B cell (primary cell): ENCODE measurements around the gene MYOM1. TPM values are rescaled to one million over a fixed set of nuclear protein-coding genes. Genes with fewer than 3 reads are reported as not detected.

Experiments
- ATAC-seq: fragments of 200-7000 bp; cut with Tn5 transposase; one replicate; pipeline ENCODE4 v1.10.0; 2021; ENCODE audit warnings: low read depth, mild to moderate bottlenecking, moderate number of reproducible peaks, moderate library complexity
- CTCF ChIA-PET: fragments of 350-600 bp; sonication (Branson Sonifier 250); formaldehyde crosslinking; loops from one replicate; lab custom pipeline; 2021; ENCODE audit warnings: antibody characterized with exemption, inconsistent platforms; lab: Charles Lee
- POLR2A ChIA-PET: fragments of 350-600 bp; sonication (Branson Sonifier 250); formaldehyde crosslinking; loops from one replicate; lab custom pipeline; 2021; ENCODE audit warnings: antibody characterized with exemption; lab: Charles Lee
- DNase-seq: peaks from one replicate; pipeline ENCODE4 v3.0.0; 2013
- H2AFZ ChIP-seq: 2 replicates; pipeline ENCODE4 v1.6.1; 2012; ENCODE audit warnings: mild to moderate bottlenecking, low read depth, low read length; ENCODE audit not compliant: insufficient read depth, poor library complexity, severe bottlenecking
- H3K27ac ChIP-seq, 2 donors: 1 replicate in 1 of 2; 2 replicates in 1 of 2; pipeline ENCODE4 v1.5.1; 2012 to 2013; ENCODE audit warnings: low read length in 2 of 2, mild to moderate bottlenecking in 2 of 2, moderate library complexity in 1 of 2
- H3K27me3 ChIP-seq, 4 experiments: fragments of 200-600 bp in 1 of 4; sonication (generic) in 1 of 4; replicated peaks in 1 of 4; 1 replicate in 2 of 4; 2 replicates in 2 of 4; pipeline versions ENCODE4 v1.6.1 to v1.7.0; 2013 to 2016; ENCODE audit warnings: low read length in 3 of 4, mild to moderate bottlenecking in 2 of 4, mixed read lengths in 1 of 4, moderate library complexity in 1 of 4; ENCODE audit not compliant: insufficient read depth in 4 of 4, control insufficient read depth in 3 of 4; ENCODE audit errors: control extremely low read depth in 1 of 4
- H3K36me3 ChIP-seq, 2 experiments: replicated peaks in 1 of 2; 1 replicate in 1 of 2; 2 replicates in 1 of 2; pipeline versions ENCODE4 v1.6.1 to v1.7.1; 2013; ENCODE audit warnings: low read length in 1 of 2; ENCODE audit not compliant: insufficient read depth in 2 of 2, control insufficient read depth in 1 of 2; ENCODE audit errors: control extremely low read depth in 1 of 2, extremely low read depth in 1 of 2
- H3K4me1 ChIP-seq, 2 donors: fragments of 200-600 bp in 1 of 2; sonication (generic) in 1 of 2; 1 replicate in 1 of 2; 2 replicates in 1 of 2; pipeline versions ENCODE4 v1.5.1 to v1.6.1; 2013 to 2017; ENCODE audit warnings: low read length in 2 of 2; ENCODE audit not compliant: control insufficient read depth in 2 of 2, insufficient read depth in 2 of 2
- H3K4me2 ChIP-seq: replicated peaks from 2 replicates; pipeline ENCODE3; 2012; ENCODE audit warnings: mild to moderate bottlenecking, low read depth, low read length; ENCODE audit not compliant: poor library complexity, severe bottlenecking
- H3K4me3 ChIP-seq, 5 experiments: fragments of 200-600 bp in 1 of 5; sonication (generic) in 1 of 5; 1 replicate in 3 of 5; 2 replicates in 2 of 5; pipeline versions ENCODE4 v1.5.1 to v1.7.0; 2011 to 2016; ENCODE audit warnings: low read length in 4 of 5, mild to moderate bottlenecking in 4 of 5, low read depth in 2 of 5, control low read depth in 1 of 5, moderate library complexity in 1 of 5; ENCODE audit not compliant: insufficient read depth in 1 of 5; ENCODE audit errors: control extremely low read depth in 1 of 5, extremely low read depth in 1 of 5
- H3K79me2 ChIP-seq: fragments of 200-600 bp; sonication (generic); one replicate; pipeline ENCODE4 v1.6.0; 2016; ENCODE audit warnings: low read length; ENCODE audit not compliant: control insufficient read depth, insufficient read depth
- H3K9ac ChIP-seq: fragments of 200-600 bp; sonication (generic); 2 replicates; pipeline ENCODE4 v1.6.1; 2017; ENCODE audit warnings: mild to moderate bottlenecking, low read length, moderate library complexity
- H3K9me3 ChIP-seq, 3 donors: one replicate each; pipeline versions ENCODE4 v1.6.1 to v1.7.1; 2013; ENCODE audit warnings: low read length in 2 of 3; ENCODE audit not compliant: control insufficient read depth in 2 of 3, insufficient read depth in 1 of 3; ENCODE audit errors: control extremely low read depth in 1 of 3
- H4K20me1 ChIP-seq: 2 replicates; pipeline ENCODE4 v1.6.0; 2012; ENCODE audit warnings: mild to moderate bottlenecking, low read length; ENCODE audit not compliant: insufficient read depth, control insufficient read depth, poor library complexity, severe bottlenecking
- H3K27ac Mint-ChIP-seq: one replicate; pipeline ENCODE4 v1.8.0; 2021; ENCODE audit warnings: mixed read lengths
- H3K27me3 Mint-ChIP-seq: one replicate; pipeline ENCODE4 v1.8.0; 2021; ENCODE audit warnings: mixed read lengths
- H3K4me1 Mint-ChIP-seq: one replicate; pipeline ENCODE4 v1.8.0; 2021; ENCODE audit warnings: mixed read lengths
- H3K4me3 Mint-ChIP-seq: one replicate; pipeline ENCODE4 v1.8.0; 2021; ENCODE audit warnings: mixed read lengths
- H3K9me3 Mint-ChIP-seq: one replicate; pipeline ENCODE4 v1.8.0; 2022; ENCODE audit warnings: mixed read lengths; ENCODE audit not compliant: insufficient read depth
- EZH2 ChIP-seq: IDR thresholded peaks from 2 replicates; pipeline ENCODE4 v1.6.1; 2012; ENCODE audit warnings: borderline replicate concordance, low read depth, mild to moderate bottlenecking, moderate library complexity, low read length; ENCODE audit not compliant: insufficient read depth, poor library complexity, severe bottlenecking
- WGBS: methylation state at CpG from one replicate; pipeline ENCODE4 v1.1.5; 2013; ENCODE audit warnings: missing lambda C conversion rate; ENCODE audit not compliant: insufficient coverage; 5-methylcytosine and 5-hydroxymethylcytosine counted together
- intact Hi-C: fragments of 100-400 bp; cut with micrococcal nuclease; formaldehyde crosslinking; loops from one replicate; pipeline ENCODE4 v1.10.0; 2022
- polyA plus RNA-seq: library from polyadenylated mRNA; depleted of rRNA; stranded (reverse); fragments of >200 nt; gene quantifications from 2 replicates; pipeline ENCODE4 v1.2.3, GENCODE V29; 2012
- total RNA-seq, 2 donors: library from RNA; stranded (reverse); fragments of 120-200 nt in 1 of 2; gene quantifications; 1 replicate in 1 of 2; 2 replicates in 1 of 2; pipeline versions ENCODE4 v1.2.3 to v1.2.4, GENCODE V29; 2013 to 2022
- TF ChIP-seq, protein P1 (sequence below): fragments of 200-600 bp; IDR thresholded peaks from one replicate; pipeline ENCODE4 v1.8.0; 2022; ENCODE audit warnings: antibody characterized with exemption, mild to moderate bottlenecking

The MYOM1 gene
- total and polyA plus RNA-seq, 2 donors (not counting 1 experiment from before 2014, with no cell fraction given): 1.5 to 12.8 TPM

DNA sequence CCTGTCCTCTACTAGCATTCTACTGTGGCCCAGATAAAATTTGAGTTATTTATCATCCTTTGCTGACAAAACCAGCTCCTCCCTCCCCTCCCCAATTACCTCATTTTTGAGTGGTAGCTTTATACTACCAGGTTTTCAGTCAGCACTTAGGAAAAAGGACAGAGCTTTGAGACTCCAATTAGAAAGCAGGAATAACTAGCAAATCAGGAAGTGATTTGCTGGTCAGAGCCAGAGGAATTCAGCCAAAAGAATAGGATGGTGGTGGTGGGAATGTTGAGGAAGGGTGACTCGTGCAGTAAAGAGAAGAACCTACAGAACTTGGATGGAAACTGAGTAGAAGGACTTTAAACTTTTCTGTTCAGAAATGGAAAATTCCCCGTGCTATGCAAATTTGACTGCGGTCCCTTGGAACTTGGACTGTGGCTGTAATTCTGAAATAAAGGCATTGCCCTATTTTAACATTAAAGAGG, 45.8 kb upstream of the MYOM1 start:
- no peaks in the 10 kb centered on the region for H3K27me3 ChIP-seq
- peaks cover 100% of the 10 kb centered on the region for H3K79me2 ChIP-seq
- no peak for DNase-seq
- no peak for ATAC-seq
- Mint-ChIP-seq H3K9me3 (no peaks in the 10 kb centered on the region), H3K4me1 (peaks cover 80% of the 10 kb centered on the region), H3K27me3 (no peaks in the 10 kb centered on the region), H3K4me3 (peak overlapping the region; percentile 39), H3K27ac (peak overlapping the region; percentile 64)
- H3K27ac ChIP-seq: peak overlapping the region in 1 of 2 donors; percentile 57
- H4K20me1 ChIP-seq: peaks cover 71% of the 10 kb centered on the region
- no peak overlapping the region for H3K9ac ChIP-seq
- WGBS: 83% methylated on average over 1 of the region's 3 CpGs
- POLR2A ChIA-PET: no interaction called here
- no peak overlapping the region for H3K4me3 ChIP-seq
- CTCF ChIA-PET: interaction anchor here (1.5 to 1.9 kb wide), 3 partner anchors 14 to 401 kb away, joined by 5 to 8 read pairs (median 7); no protein-coding TSS in a partner anchor
- peaks cover 69 to 74% of the 10 kb centered on the region in 2 donors for H3K4me1 ChIP-seq
- H3K36me3 ChIP-seq: no peaks in the 10 kb centered on the region
- H3K4me2 ChIP-seq: peak overlapping the region; percentile 21
- intact Hi-C loops: no loop called here
- H3K9me3 ChIP-seq: no peaks in the 10 kb centered on the region
- H2AFZ ChIP-seq: no peak overlapping the region
- no peak for TF ChIP-seq EZH2
- TF ChIP-seq, protein P1, sequence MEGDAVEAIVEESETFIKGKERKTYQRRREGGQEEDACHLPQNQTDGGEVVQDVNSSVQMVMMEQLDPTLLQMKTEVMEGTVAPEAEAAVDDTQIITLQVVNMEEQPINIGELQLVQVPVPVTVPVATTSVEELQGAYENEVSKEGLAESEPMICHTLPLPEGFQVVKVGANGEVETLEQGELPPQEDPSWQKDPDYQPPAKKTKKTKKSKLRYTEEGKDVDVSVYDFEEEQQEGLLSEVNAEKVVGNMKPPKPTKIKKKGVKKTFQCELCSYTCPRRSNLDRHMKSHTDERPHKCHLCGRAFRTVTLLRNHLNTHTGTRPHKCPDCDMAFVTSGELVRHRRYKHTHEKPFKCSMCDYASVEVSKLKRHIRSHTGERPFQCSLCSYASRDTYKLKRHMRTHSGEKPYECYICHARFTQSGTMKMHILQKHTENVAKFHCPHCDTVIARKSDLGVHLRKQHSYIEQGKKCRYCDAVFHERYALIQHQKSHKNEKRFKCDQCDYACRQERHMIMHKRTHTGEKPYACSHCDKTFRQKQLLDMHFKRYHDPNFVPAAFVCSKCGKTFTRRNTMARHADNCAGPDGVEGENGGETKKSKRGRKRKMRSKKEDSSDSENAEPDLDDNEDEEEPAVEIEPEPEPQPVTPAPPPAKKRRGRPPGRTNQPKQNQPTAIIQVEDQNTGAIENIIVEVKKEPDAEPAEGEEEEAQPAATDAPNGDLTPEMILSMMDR: no peak

DNA sequence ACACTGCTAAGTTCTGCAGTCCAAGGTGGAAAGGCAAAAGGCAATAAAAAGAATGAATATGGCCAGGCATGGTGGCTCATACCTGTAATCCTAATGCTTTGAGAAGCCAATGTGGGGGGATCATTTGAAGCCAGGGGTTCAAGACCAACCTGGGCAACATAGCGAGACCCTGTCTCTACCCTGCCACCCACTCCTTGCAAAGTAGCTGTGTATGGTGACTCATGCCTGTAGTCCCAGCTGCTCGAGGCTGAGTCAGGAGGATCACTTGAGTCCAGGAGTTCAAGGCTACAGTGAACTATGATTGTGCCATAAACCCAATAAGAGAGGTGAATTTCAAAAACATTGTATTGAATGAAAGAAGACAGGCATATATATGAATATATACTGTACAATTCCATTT, 44.6 kb upstream of the MYOM1 start:
- intact Hi-C loops: loop anchor here (5.0 kb wide), 5 partner anchors 87 to 417 kb away; partner anchors contain the start of genes EMILIN2, LPIN2 and TGIF1
- Mint-ChIP-seq H3K27me3 (no peaks in the 10 kb centered on the region), H3K4me1 (peaks cover 74% of the 10 kb centered on the region), H3K27ac (no peak overlapping the region), H3K4me3 (peak overlapping the region; percentile 45), H3K9me3 (no peaks in the 10 kb centered on the region)
- peaks cover 64% of the 10 kb centered on the region for H4K20me1 ChIP-seq
- H3K4me3 ChIP-seq: no peak overlapping the region
- ChIA-PET CTCF (interaction anchor here (1.0 to 2.0 kb wide), 7 partner anchors 13 to 402 kb away, joined by 3 to 8 read pairs (median 4); no protein-coding TSS in a partner anchor), POLR2A (no interaction called here)
- no peaks in the 10 kb centered on the region for H3K27me3 ChIP-seq
- H3K9me3 ChIP-seq: no peaks in the 10 kb centered on the region
- no peak overlapping the region for H2AFZ ChIP-seq
- TF ChIP-seq, protein P1: no peak
- no peak for TF ChIP-seq EZH2
- WGBS: 67% methylated on average over 1 of the region's 2 CpGs
- no peaks in the 10 kb centered on the region for H3K36me3 ChIP-seq
- no peak for DNase-seq
- H3K4me1 ChIP-seq: peaks cover 68 to 70% of the 10 kb centered on the region in 2 donors
- peaks cover 100% of the 10 kb centered on the region for H3K79me2 ChIP-seq
- H3K4me2 ChIP-seq: peak overlapping the region; percentile 90
- no peak overlapping the region for H3K27ac ChIP-seq
- H3K9ac ChIP-seq: no peak overlapping the region
- ATAC-seq: no peak
